Progenitor cell of endocrine pancreas (in vitro differentiated cells): ENCODE measurements around the gene REV1. TPM values are rescaled to one million over a fixed set of nuclear protein-coding genes. Genes with fewer than 3 reads are reported as not detected.

ENCODE experiments used
- DNase-seq: peaks from one replicate; pipeline ENCODE4 v3.0.0; 2021; ENCODE audit warnings: low spot score; ENCODE audit not compliant: unreplicated experiment
- H3K27ac Mint-ChIP-seq: 2 replicates; pipeline ENCODE4 v1.8.0; 2021; ENCODE audit warnings: mild to moderate bottlenecking, moderate library complexity, mixed read lengths
- H3K27me3 Mint-ChIP-seq: 2 replicates; pipeline ENCODE4 v1.8.0; 2021; ENCODE audit warnings: mixed read lengths
- H3K36me3 Mint-ChIP-seq: 2 replicates; pipeline ENCODE4 v1.8.0; 2022; ENCODE audit warnings: mixed read lengths; ENCODE audit not compliant: insufficient read depth
- H3K4me1 Mint-ChIP-seq: 2 replicates; pipeline ENCODE4 v1.8.0; 2021; ENCODE audit warnings: low read depth, mixed read lengths
- H3K4me3 Mint-ChIP-seq: 2 replicates; pipeline ENCODE4 v1.8.0; 2021; ENCODE audit warnings: low read depth, mild to moderate bottlenecking, moderate library complexity, mixed read lengths
- H3K9me3 Mint-ChIP-seq: 2 replicates; pipeline ENCODE4 v1.8.0; 2021; ENCODE audit warnings: low read depth, mixed read lengths
- CTCF ChIP-seq: fragments of 200-600 bp; sonication (generic); IDR thresholded peaks from one replicate; pipeline ENCODE4 v1.5.0; 2021; ENCODE audit warnings: antibody characterized with exemption, mild to moderate bottlenecking; ENCODE audit not compliant: unreplicated experiment
- total RNA-seq: library from RNA; stranded (reverse); gene quantifications from 2 replicates; pipeline ENCODE4 v1.2.1, GENCODE V29; 2021

REV1 gene
- total RNA-seq, 1 donor from 2014 or later = 53.7 TPM

GRCh38 chr2:99485411-99485810 lies 4.4 kb downstream of the REV1 start:
- Mint-ChIP-seq H3K36me3 (peaks cover 2% of the 10 kb centered on the region), H3K4me1 (peaks cover 9% of the 10 kb centered on the region), H3K27ac (no peak overlapping the region), H3K9me3 (no peaks in the 10 kb centered on the region), H3K4me3 (no peak overlapping the region), H3K27me3 (no peaks in the 10 kb centered on the region)
- no peak for TF ChIP-seq CTCF
- no peak for DNase-seq

DNA sequence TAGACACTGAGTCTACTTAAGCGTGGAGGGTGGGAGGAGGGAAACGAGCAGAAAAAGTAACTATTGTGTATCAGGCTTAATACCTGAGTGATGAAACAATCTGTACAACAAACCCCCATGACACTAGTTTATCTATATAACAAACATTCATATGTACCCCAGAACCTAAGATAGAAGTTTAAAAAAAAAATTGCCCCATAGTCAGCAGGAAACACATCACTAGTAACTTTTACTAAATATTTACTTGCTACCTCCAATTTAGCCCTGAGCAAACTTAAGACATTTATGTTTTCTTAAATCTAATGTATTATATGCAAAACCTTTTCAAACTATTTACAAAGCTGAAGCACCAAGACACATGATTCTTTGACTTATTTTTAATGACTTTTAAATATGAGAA lies 5.6 kb downstream of the REV1 start:
- no peak overlapping the region for H3K27ac Mint-ChIP-seq
- peaks cover 9% of the 10 kb centered on the region for H3K4me1 Mint-ChIP-seq
- no peak for TF ChIP-seq CTCF
- no peak for DNase-seq
- H3K4me3 Mint-ChIP-seq = no peak overlapping the region
- peaks cover 2% of the 10 kb centered on the region for H3K36me3 Mint-ChIP-seq
- H3K9me3 Mint-ChIP-seq = no peaks in the 10 kb centered on the region
- no peaks in the 10 kb centered on the region for H3K27me3 Mint-ChIP-seq

- Mint-ChIP-seq H3K27ac (peak overlapping the region; percentile 83), H3K4me1 (peaks cover 9% of the 10 kb centered on the region), H3K36me3 (peaks cover 2% of the 10 kb centered on the region), H3K27me3 (no peaks in the 10 kb centered on the region), H3K9me3 (no peaks in the 10 kb centered on the region), H3K4me3 (no peak overlapping the region)
- no peak for TF ChIP-seq CTCF
- DNase-seq = no peak
These were observed 7.9 kb downstream of the REV1 start for GRCh38 chr2:99481941-99482340.

- no peaks in the 10 kb centered on the region for H3K27me3 Mint-ChIP-seq
- H3K27ac Mint-ChIP-seq = peak overlapping the region; percentile 83
- no peak for TF ChIP-seq CTCF
- no peak for DNase-seq
- no peaks in the 10 kb centered on the region for H3K9me3 Mint-ChIP-seq
- H3K36me3 Mint-ChIP-seq = peaks cover 2% of the 10 kb centered on the region
- H3K4me3 Mint-ChIP-seq = no peak overlapping the region
- peaks cover 4% of the 10 kb centered on the region for H3K4me1 Mint-ChIP-seq
These were observed 8.3 kb downstream of the REV1 start for GRCh38 chr2:99481527-99481926.

DNA sequence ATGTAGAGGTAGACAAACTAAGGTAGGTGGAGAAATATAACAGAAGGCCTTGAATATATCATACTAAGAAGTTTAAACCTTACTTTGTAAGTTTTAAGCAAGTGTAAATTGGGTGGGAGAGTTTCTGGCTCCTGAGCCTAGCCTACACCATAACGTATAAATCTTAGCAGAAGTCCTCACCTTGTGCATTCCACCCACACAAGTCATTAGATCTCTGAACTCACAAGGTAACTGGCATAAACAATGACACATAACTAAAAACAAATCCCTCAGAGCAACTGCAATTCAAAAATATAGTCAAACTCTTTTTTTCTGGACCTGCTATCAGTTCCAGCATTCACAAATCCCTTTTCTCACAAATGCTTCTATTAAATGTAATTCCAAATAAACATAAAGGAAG lies 9.4 kb downstream of the REV1 start:
- Mint-ChIP-seq H3K36me3 (peaks cover 2% of the 10 kb centered on the region), H3K27ac (no peak overlapping the region), H3K27me3 (no peaks in the 10 kb centered on the region), H3K9me3 (no peaks in the 10 kb centered on the region), H3K4me1 (peaks cover 2% of the 10 kb centered on the region), H3K4me3 (no peak overlapping the region)
- TF ChIP-seq CTCF = no peak
- no peak for DNase-seq

DNA sequence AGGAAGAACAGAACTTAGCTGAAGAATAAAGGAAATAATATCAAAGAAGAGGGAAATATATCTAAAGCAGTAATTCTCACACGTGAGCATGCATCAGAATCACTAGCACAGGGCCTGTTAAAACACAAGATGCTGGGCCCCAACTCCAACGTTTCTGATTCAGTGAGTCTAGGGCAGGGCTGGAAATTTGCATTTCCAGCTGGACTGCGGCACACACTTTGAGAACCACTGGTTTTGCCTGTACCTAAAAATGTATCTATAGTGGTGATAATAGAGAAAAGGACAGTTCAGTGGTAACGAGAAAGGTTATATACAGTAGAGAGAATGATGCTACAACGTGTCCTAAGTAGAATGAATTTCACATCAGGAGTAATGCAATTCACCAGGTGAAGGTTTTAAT lies 11.2 kb downstream of the REV1 start:
- peaks cover 10% of the 10 kb centered on the region for H3K4me1 Mint-ChIP-seq
- H3K27me3 Mint-ChIP-seq = no peaks in the 10 kb centered on the region
- no peak overlapping the region for H3K4me3 Mint-ChIP-seq
- no peak for DNase-seq
- peaks cover 2% of the 10 kb centered on the region for H3K36me3 Mint-ChIP-seq
- no peak for TF ChIP-seq CTCF
- H3K9me3 Mint-ChIP-seq = no peaks in the 10 kb centered on the region
- H3K27ac Mint-ChIP-seq = no peak overlapping the region
